MCF 10A (cell line): Measurements from ENCODE around the gene FBXL14. TPM values are rescaled to one million over a fixed set of nuclear protein-coding genes. Genes with fewer than 3 reads are reported as not detected.

Source experiments
- BruUV-seq: library from RNA; stranded (reverse); fragments of 400-500 nt; replicated peaks from 2 replicates; lab custom pipeline; 2021; lab: Mats Ljungman, UMichigan
- CTCF ChIA-PET: fragments of 300-600 bp; sonication (Branson Sonifier 250); formaldehyde crosslinking; extraction: SDS; loops from one replicate; lab custom pipeline; 2021; ENCODE audit warnings: antibody characterized with exemption, inconsistent platforms; lab: Yijun Ruan, JAX
- POLR2A ChIA-PET: fragments of 300-600, 350-650 bp; sonication (Branson Sonifier 250); formaldehyde crosslinking; extraction: SDS; loops from one replicate; lab custom pipeline; 2020; ENCODE audit warnings: antibody characterized with exemption, inconsistent platforms; lab: Yijun Ruan, JAX
- DNase-seq: peaks from one replicate; pipeline ENCODE4 v3.0.0-alpha.2; 2018; ENCODE audit not compliant: unreplicated experiment
- H3K27ac Mint-ChIP-seq: one replicate; pipeline ENCODE4 v1.8.0; 2022; ENCODE audit warnings: mild to moderate bottlenecking, low read depth, mixed read lengths; ENCODE audit not compliant: unreplicated experiment
- H3K27me3 Mint-ChIP-seq: one replicate; pipeline ENCODE4 v1.8.0; 2022; ENCODE audit warnings: mixed read lengths; ENCODE audit not compliant: insufficient read depth, unreplicated experiment
- H3K36me3 Mint-ChIP-seq: one replicate; pipeline ENCODE4 v1.8.0; 2022; ENCODE audit warnings: mild to moderate bottlenecking, moderate library complexity, mixed read lengths; ENCODE audit not compliant: insufficient read depth, unreplicated experiment
- H3K4me1 Mint-ChIP-seq: one replicate; pipeline ENCODE4 v1.8.0; 2022; ENCODE audit warnings: mixed read lengths; ENCODE audit not compliant: insufficient read depth, unreplicated experiment
- H3K4me3 Mint-ChIP-seq: one replicate; pipeline ENCODE4 v1.8.0; 2022; ENCODE audit warnings: mild to moderate bottlenecking, moderate library complexity, mixed read lengths; ENCODE audit not compliant: unreplicated experiment
- H3K9me3 Mint-ChIP-seq: one replicate; pipeline ENCODE4 v1.8.0; 2022; ENCODE audit warnings: mixed read lengths; ENCODE audit not compliant: unreplicated experiment
- CTCF ChIP-seq: fragments of 200-600 bp; IDR thresholded peaks from one replicate; pipeline ENCODE4 v1.8.0; 2022; ENCODE audit warnings: antibody characterized with exemption, mild to moderate bottlenecking; ENCODE audit not compliant: unreplicated experiment
- intact Hi-C: fragments of 100-400 bp; cut with micrococcal nuclease; formaldehyde crosslinking; loops from 2 replicates; pipeline ENCODE4 v1.14.1; 2022
- total RNA-seq: library from RNA; stranded (reverse); gene quantifications from 2 replicates; pipeline ENCODE4 v1.2.3, GENCODE V29; 2022

Gene FBXL14
- total RNA-seq, 1 experiment from 2014 or later = 9.4 TPM

- intact Hi-C loops = loop anchor here (10.0 kb wide), 1 partner anchor 955 kb away; no protein-coding TSS in a partner anchor
- Mint-ChIP-seq H3K4me3 (peak overlapping the region; percentile 61), H3K27ac (no peak overlapping the region), H3K36me3 (no peaks in the 10 kb centered on the region), H3K27me3 (peaks cover 16% of the 10 kb centered on the region), H3K9me3 (no peaks in the 10 kb centered on the region), H3K4me1 (peaks cover 7% of the 10 kb centered on the region)
- ChIA-PET POLR2A (interaction anchor here (0.6 to 1.7 kb wide), 5 partner anchors 24 to 680 kb away, joined by 3 to 7 read pairs (median 4); partner anchors contain the start of gene FBXL14), CTCF (interaction anchor here (1.0 to 2.6 kb wide), 6 partner anchors 8 to 309 kb away, joined by 3 to 14 read pairs (median 4); no protein-coding TSS in a partner anchor)
- BruUV-seq = no TSS peak
- DNase-seq = peak; percentile 35
- TF ChIP-seq CTCF = no peak
Measured at GRCh38 chr12:1630133-1630826, 35.9 kb upstream of the FBXL14 start.

DNA sequence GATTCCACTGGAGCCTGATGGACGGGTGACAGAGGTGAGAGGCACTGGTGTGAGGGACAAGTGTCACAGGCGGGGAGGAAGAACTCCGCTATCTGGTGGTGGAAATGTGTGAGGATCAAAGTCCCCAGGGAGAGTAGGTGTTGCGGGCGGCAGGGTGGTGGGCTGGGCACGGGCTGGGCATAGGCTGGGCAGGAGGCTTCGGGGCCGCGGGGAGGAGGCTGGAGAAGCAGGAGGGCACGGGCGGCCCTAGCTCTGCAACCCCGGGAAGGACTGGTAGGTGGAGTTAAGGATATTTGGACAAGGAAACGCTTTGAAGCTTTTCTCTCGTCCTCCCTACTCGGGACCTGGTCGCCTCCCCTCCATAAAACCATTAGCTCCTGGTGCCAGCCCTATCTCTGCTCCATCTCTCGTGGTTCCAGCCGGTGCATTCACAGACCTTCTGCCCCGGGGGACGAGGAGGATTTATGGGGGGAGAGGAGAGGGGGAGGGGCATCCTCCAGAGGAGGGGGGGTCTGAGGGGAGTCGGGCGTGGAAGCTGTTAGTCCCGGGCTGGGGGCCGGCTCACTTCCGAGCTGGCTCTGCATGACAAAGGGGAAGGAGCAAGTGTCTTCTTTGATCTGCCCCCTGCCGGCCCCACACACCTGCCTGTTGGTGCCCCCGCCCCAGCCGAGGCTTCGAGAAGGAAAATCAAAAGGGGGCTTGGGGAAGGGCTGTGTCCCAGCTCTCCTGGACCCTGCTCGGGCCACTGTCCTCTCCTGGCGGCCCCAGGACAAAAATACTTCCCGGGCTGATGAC, 35.2 kb upstream of the FBXL14 start:
- Mint-ChIP-seq H3K4me1 (peaks cover 14% of the 10 kb centered on the region), H3K9me3 (no peaks in the 10 kb centered on the region), H3K36me3 (no peaks in the 10 kb centered on the region), H3K27ac (no peak overlapping the region), H3K4me3 (peak overlapping the region; percentile 61), H3K27me3 (peaks cover 16% of the 10 kb centered on the region)
- ChIA-PET POLR2A (interaction anchor here (0.6 to 1.7 kb wide), 4 partner anchors 13 to 680 kb away, joined by 3 to 4 read pairs (median 4); no protein-coding TSS in a partner anchor), CTCF (interaction anchor here (0.5 to 2.5 kb wide), 8 partner anchors 18 to 310 kb away, joined by 3 to 14 read pairs (median 4); no protein-coding TSS in a partner anchor)
- no TSS peak for BruUV-seq
- intact Hi-C loops = loop anchor here (10.0 kb wide), 1 partner anchor 955 kb away; no protein-coding TSS in a partner anchor
- no peak for DNase-seq
- peak; percentile 6 for TF ChIP-seq CTCF

GRCh38 chr12:1628666-1629337, 34.4 kb upstream of the FBXL14 start, which contains the start of gene WNT5B:
TSS of gene WNT5B (plus strand) at chr12:1629231. CDS start at chr12:1631355, 2,124 bp downstream.
- H3K4me3 Mint-ChIP-seq = peak within 1 kb of the TSS; percentile 61
- no peaks in the 10 kb centered on the region for H3K36me3 Mint-ChIP-seq
- no peak for TF ChIP-seq CTCF
- no TSS peak for BruUV-seq
- intact Hi-C loops = no loop called here
- no peak for DNase-seq
- H3K4me1 Mint-ChIP-seq = peaks cover 14% of the 10 kb centered on the region
- ChIA-PET CTCF (interaction anchor here (0.5 to 2.5 kb wide), 6 partner anchors 17 to 311 kb away, joined by 3 to 14 read pairs (median 4); no protein-coding TSS in a partner anchor), POLR2A (interaction anchor here (0.6 to 1.7 kb wide), 3 partner anchors 12 to 148 kb away, joined by 3 to 4 read pairs (median 3); no protein-coding TSS in a partner anchor)
- H3K9me3 Mint-ChIP-seq = no peaks in the 10 kb centered on the region
- H3K27ac Mint-ChIP-seq = no peak within 1 kb of the TSS
- peaks cover 16% of the 10 kb centered on the region for H3K27me3 Mint-ChIP-seq
